Left kidney (tissue), 2 donors: Measurements from ENCODE around the gene JAK1. TPM values are rescaled to one million over a fixed set of nuclear protein-coding genes. Genes with fewer than 3 reads are reported as not detected.
"Not testable (repeated sequence)": the region's sequence is repeated elsewhere in the genome, so short reads cannot be mapped to it uniquely, and the experiment has no call there.

Source experiments
- DNase-seq: peaks from one replicate; pipeline ENCODE4 v3.0.0-alpha.2; 2013
- polyA plus RNA-seq: library from polyadenylated mRNA; unstranded; fragments of 120-200 nt; gene quantifications from one replicate; pipeline ENCODE4 v1.2.1, GENCODE V29; 2013; ENCODE audit not compliant: insufficient read length

The JAK1 gene
- polyA plus RNA-seq, 1 donor = 106 TPM

DNA sequence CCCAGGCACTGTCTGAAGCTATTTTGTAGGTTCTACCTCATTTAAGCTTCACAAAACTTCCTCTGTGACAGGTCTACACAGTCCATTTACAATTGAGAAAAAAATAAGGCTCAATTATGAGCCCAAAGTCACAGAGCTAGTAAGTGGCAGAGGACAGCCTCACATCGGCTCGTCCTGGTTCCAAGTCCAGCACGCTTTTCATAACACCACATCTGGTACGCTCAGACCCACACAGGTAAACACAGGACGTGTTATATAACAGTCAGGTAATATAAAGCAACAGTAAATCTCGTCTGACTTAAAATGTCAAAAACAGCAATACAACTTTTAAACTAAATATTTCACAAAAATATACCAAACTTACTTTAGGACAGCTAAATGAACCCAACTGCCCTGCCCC, 13.1 kb downstream of the JAK1 start:
- DNase-seq = no peak

DNA sequence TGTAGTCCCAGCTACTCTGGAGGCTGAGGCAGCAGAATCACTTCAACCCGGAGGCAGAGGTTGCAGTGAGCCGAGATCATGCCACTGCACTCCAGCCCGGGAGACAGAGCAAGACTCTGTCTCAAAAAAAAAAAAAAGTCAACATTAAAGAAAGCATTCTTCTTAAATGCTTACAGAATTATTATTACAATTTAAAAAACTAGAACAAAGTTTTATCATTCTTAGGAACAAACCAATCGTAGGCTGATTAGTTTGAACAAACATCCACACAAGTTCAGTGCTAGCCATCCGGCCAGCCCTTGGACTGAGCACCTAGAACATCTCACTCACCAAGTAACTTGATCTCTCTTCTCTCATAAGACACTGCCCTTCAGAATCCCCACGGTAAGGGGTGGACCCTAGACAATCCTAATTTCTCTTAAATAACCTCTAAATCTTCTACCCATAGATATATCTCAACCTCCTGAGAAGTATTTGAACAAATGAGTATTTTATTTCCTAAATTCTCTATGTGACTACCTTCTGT, 16.0 kb downstream of the JAK1 start:
- DNase-seq = no peak

DNA sequence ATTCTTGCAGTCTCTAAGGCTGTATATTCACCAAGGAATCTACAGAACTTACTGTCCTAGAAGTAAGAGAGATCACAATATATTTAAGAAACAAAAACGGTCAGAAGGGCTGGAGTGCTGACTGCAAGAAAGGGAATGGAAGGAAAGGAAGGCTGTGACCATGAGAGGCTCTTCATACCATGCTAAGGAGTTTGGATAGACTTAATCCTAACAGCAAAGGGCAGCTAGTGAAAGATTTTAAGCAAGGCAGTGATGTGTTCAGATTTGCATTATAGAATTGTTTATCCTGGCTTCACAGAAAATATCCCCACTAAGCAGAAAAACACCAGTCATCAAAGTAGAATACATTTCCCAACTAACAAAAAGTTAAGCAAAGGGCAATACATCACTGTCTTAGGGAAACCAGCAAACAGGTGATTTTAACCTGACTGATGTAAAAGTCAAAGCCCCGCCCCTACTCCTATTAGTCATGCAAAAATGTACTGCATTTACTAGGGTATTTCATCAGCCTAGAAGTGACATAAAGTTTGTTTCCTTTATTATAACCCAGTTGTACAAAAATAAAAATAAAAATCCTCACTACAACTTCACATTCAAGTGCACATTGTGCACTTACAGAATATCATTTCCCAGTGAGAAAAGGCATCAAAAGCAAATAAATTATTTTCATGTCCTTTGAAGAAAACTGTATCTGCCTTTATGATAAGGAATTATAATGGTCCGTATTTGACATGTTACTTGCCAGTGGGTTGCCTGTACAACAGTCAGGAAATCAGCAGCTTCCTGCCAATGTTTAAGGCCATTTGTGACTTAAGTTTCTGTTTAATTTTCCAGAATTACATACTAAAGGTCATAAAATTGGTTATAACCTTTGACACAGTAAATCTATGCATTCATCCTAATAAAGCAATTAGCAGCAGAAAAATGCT, 17.2 kb downstream of the JAK1 start:
- DNase-seq = no peak

DNA sequence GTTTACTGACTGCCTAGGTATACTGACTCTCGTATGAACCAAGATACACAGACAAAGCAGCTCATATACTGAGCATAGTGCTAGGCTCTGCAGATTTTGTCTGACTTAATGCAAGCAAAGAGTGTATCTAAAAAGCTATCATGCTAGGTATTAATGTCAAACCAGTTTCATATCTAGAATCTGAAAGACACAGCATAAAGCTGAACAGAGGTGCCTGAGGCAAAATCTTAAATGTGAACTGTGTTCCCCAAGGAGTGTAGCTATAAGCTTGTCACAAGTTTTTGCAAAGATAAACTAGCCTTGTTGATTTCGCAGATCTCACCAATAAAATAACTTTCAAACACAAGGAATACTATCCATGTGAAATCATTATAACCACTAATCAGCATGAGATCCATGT, 18.1 kb downstream of the JAK1 start:
- DNase-seq = no peak

DNA sequence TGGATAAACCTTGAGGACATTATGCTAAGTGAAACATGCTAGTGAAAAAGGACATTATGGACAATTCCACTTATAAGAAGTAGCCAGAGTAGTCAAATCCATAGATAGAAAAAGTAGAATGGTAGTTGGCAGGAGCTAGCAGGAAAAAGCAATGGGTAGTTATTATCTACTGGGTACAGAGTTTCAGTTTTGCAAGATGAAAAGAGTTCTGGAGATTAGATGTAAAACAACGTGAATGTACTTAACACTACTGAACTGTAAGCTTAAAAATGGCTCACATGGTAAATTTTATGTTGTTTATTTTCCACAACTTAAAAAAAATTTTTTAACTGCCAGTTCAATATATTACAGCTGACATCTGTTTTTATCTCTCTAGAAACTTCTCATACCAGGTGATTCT, 19.4 kb downstream of the JAK1 start:
- DNase-seq = no peak

DNA sequence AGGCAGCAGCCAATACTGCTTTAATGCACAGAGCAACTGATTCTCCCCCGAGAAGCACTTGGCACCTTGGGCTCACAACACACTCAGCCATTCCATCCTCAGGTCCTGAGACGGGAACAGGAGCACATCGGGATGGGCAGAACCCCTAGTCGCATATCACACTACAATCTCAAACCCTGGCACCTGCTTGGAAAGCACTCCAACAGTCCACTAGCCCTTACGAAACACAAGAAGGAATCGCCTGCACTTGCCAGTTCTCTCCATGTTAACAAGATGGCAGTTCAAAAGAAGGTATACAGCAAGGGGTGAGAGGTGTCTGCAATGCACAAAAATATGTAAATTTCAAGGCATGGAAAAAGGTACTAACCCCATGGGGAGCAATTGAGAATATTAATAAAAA, 21.4 kb downstream of the JAK1 start:
- no peak for DNase-seq

DNA sequence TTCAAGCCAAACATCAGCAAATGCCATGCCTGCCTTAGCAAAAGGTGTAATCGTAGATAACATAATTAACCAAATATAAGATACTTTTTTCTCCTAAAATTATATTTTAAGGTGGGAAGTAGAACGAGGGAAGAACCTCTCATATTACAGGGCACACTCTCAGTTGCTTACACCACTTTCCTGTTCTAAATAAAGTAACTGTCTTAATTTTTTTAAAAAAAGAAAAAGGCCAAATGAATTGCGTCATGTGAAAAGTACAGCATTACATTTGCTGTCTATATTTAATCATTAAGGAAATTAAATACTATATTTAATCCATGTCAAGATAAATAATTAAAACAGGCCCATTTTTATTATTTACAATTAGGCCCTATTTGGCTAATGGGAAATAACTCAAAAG, 23.7 kb downstream of the JAK1 start:
- DNase-seq = no peak

DNA sequence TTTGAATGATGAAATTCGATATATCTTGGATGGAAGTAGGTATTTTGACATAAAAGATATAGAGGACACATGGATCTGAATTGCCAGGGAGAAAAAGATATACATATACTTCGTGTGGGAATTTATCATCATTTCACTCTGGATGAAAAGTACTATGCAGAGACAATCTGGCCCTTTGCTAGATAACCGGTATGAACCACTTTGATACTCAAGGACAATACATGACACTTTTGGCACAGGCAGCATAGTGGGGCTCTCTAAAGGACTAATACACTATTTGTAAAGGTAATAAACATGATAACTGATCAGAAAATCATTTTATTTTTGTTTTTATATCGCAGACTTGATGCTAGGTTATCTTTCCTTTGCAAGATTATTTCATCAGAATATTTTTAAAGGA, 24.2 kb downstream of the JAK1 start:
- DNase-seq = no peak

DNA sequence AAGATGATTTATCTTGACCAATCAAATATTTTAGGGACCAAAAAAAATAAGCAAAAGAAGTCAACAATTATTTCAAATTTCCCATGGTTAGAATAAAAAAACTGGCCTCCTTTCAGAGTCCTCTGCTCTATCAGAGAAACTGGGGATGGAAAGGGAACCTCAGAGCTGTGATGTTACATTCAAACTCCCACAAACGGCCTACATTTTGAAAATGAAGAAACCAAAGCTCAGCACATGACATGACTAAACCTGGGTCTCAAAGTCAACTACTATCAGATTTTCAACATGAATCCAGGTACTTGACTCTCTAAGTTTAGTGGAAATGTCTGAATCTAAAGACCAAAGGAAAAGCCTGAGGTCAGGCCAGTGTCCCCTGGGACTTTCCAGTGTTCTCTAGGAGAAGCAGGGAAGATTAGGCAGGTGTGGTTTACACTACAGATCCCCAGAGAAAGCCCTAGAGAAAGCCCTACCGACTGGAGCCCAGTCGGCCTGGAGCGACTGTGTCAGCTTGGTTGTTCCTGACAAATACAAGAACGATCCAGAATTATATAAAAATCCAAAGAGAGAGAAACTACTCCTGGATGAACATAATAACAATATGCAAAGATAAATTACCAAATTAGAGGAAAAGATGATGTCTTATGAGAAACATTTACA, 24.8 kb downstream of the JAK1 start:
- no peak for DNase-seq

DNA sequence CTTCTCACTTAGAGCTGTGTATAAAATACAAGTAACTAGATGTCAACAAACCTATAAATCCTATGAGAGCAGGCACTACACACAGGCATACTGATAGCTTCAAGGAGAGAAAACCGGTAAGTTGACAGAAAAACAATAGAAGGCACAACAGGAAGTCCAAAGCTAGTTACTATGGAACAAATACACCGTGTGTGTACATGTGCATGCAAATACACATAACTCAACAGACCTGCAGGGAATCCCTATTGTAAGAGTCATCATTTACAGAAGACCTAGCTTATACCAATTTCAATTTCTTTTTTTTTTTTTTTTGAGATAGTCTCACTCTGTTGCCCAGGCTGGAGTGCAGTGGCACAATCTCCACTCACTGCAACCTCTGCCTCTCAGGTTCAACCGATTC, 26.3 kb downstream of the JAK1 start:
- no peak for DNase-seq

DNA sequence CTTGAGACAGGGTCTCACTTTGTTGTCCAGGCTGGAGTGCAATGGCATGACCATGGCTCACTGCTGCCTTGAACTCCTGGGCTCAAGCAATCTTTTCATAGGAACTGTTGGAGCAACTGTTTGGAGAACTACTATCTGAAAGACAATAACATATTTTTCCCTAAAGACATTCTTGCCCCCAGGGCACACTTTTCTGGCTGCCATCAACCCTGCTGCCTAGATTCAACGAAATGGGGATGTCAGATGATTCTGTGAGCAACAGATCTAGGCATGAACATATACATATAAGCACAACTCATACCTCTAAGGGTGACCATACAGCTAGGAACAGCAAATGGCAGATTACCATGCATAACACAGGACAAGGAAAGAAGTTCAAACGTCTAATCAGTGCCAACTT, 27.4 kb downstream of the JAK1 start:
- no peak for DNase-seq

DNA sequence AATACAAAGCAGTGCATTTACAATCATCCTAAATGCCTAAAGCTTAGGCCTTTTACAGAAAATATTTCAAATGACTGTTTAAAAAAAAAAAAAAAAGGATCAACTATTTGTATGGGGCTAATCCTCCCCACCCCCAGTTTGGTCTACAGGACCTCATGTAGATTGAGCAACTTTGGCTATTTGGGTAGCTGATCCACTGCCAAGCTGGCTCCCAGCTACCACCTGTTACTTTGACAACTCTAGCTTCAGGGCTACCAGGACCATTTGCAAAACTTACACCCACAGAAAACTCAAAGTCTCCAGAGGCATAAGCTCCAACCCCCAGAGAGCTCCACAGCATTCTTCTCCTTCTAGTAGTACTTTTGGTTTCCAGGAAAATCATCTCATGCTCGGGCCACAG, 29.4 kb downstream of the JAK1 start:
- DNase-seq = no peak

DNA sequence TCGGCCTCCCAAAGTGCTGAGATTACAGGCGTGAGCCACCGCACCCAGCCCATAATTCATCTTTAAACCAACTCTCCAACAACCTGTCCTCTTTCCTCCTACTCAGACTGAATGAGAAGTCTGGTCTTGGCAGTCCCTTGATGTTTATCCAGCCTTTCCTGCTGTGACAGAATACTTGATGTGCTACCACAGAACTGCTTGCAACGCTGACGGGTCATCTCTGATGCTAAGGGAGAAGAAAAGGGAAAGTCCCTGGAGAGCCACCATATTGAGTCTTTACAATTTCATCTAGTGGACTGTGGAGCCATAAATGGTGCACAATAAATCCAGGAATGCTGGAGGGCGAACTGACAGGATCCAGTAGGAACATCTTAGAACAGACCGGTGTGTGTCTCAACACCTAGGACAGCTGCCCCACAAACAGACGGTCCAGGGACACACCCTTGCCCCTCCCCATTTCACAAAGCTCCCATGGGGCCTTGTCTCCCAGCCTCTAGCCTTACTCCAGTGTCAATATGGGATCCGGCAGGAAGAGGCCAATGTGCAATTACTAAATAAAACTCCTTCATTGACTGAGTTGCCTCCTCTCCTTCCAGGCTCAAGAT, 30.7 kb downstream of the JAK1 start:
- no peak for DNase-seq

DNA sequence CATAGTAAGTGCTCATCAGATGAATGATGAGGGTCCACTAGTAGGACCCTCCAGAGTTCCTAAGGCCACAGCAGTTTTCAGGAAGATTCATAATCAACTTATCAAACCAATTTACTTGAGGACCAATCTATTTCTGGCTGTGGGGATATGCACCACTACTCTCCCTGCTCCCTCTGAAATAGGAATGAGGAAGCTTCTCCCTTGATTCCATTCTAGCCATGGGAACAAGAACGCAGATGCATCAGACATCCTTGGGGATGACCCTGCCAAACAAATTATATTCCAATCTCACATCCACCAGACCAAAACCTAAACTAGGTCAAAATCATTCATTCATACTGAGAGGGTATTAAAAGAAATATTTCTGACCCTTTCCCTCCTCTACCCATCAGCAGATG, 31.5 kb downstream of the JAK1 start:
- no peak for DNase-seq

DNA sequence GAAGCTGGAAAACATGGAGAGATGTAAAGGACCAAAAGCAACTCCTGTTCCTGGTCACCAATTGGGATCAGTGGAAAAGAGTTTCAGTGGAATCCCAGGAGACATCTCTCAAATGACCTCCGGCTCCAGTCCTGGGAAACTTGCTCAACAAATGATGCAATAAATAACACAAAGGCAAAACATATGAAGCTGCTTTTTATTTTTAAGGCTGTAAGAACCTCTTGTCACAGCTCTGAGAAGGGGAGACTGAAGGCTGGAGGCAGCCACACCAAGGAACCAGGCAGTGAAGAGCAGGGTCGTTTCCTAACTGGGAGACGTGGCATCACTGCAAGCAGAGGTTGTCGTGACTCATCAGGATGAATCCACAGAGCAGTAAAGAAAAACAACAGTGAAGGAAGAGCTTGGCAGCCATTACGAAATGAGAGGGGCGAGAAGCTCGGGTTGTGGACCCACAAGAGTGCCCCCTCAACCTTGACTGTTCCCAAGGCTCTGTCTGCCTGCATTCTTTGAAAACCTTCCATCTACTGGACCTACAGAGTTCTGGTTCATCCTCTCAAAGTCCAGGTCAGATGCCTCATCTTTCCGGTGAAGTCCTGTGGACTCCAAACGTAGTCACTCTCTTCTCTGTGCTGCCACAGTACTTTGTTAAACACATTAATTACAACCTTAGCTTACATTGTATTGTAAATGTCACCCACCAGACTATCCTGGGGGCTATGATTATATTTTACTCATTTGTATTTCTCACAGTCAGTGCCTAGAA, 32.1 kb downstream of the JAK1 start:
- no peak for DNase-seq

DNA sequence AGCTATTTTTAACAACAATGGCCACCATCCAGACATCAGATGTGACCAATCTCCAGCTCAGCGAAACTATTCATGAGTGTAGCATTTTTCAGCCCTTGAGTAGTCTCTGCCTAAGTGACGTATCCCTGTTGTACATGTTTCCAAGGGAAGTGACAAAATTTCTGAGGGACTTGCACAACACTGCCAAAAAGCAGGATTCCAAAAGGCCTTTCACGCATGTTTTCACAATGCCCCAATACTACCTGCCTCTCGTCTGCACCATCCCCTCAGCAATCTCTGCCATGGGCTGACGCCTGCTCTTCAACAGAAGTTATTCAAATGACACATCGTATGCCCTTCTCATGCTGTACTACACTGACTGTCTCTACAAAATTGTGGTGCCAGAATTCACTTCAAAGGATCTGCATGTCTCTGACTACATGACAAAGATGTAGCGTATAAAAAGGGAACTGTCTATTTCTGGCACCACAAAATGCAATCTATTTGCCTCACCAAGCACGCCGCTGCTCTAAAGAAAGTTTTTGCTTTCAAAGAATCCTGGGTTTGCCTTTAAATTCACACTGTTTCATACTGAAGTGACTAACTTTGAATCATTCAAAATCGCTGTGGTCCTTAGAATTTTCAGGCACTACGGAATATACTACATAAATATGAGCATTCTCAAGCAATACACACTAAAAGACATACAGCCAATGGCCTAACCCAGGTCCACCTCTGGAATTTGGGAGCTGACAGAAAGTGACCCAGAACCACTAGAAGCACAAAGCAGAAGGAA, 32.9 kb downstream of the JAK1 start:
- DNase-seq = no peak

DNA sequence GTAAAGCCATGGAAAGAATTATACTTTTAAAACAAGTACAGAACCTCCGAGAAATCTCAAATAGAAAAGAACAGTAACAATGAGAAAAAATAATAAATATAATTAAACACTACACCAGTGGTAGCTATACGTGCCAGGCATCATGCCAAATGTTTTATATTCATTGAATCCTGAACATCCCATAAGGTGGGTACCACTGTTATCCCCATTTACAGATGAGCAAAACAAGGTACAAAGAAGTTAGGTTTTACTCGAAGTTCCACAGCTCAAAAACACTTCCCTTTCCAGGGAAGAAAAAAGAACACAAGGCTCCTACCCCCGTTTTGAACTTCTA, 33.4 kb downstream of the JAK1 start:
- no peak for DNase-seq

DNA sequence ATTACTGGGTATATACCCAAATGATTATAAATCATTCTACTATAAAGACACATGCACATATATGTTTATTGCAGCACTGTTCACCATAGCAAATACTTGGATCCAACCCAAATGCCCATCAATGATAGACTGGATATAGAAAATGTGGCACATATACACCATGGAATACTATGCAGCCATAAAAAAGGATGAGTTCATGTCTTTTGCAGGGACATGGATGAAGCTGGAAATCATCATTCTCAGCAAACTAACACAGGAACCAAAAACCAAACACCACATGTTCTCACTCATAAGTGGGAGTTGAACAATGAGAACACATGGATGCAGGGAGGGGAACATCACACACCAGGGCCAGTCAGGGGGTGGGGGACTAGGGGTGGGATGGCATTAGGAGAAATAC, 35.7 kb downstream of the JAK1 start:
- DNase-seq = not testable (repeated sequence)

DNA sequence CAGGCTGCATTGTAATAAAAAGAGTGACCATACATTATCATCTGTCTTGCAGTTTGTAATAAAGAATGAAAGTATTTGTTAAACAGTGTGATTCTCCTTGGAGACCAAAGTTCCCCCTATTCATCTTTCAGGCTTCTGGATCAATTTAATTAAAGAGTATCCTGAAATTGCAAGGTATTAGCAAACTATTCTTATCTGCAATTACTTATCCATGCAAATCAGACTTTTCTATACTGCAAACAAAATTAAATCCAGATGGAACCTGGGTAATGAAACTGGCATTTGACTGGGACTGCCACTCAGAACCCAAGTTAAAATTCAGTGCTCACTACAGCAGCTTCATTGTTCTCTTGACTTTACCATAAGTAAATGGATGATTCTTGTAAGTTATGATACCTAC, 37.1 kb downstream of the JAK1 start:
- DNase-seq = no peak

DNA sequence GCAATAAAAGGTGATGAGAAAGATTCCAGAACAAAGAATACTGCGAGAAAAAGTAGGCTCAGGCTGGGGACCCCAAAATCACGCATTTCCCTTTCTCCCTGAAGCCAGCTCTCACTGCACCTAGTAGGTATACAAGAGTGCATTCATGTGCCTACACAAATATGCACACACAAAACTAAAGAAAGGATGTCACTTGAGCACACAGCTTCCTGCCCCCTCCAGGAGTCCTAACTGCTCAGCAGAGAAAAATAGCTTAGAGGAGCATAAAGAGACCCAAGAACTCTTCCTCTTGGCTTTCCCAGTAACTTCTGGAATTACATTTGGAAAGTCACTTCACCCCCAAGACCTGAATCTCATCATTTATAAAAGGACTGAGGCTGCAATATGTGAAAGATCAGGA, 38.0 kb downstream of the JAK1 start:
- no peak for DNase-seq

DNA sequence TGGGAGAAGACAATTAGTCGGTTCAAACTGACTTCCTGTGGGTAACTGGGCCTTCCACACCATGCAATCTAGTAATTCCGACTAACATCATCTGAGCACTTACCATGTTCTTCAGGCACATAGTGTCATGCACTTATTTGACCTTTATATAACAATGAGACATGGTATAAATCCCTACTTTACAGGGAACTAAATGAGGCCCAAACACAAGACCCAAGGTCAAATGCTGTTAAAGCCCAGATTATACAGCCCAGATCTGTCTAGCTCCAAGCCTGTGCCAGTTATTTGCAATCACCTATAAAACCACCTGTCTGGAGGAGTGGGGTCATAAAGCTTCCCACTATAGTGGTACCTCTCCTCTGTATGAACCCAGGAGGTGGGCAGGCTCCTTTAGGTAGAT, 40.8 kb downstream of the JAK1 start:
- no peak for DNase-seq

DNA sequence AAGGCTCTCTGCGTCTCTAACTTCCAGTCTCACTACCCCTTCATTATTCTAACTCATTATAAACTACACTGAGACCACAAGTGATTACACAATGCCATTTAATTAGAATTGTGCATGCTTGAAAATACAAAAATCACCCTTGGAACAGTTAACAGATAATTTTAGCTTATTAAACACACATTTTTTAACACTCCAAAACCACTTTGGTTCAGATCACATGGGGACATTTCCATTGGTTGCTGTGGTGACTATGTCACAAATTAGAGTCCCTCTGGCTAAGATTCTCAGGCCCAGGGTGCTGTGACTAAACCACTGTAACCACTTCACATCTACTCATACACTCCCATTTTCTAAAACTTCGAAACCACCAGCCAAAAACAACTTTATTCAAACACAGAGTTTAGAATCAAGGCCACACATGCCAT, 43.0 kb downstream of the JAK1 start:
- no peak for DNase-seq
